ENCODE results near the gene YES1.
A peak's percentile ranks its signal among the peaks of the same experiment; 100 is the strongest.
"Not testable (repeated sequence)": the region's sequence is repeated elsewhere in the genome, so short reads cannot be mapped to it uniquely, and the experiment has no call there.

Gene YES1

DNA sequence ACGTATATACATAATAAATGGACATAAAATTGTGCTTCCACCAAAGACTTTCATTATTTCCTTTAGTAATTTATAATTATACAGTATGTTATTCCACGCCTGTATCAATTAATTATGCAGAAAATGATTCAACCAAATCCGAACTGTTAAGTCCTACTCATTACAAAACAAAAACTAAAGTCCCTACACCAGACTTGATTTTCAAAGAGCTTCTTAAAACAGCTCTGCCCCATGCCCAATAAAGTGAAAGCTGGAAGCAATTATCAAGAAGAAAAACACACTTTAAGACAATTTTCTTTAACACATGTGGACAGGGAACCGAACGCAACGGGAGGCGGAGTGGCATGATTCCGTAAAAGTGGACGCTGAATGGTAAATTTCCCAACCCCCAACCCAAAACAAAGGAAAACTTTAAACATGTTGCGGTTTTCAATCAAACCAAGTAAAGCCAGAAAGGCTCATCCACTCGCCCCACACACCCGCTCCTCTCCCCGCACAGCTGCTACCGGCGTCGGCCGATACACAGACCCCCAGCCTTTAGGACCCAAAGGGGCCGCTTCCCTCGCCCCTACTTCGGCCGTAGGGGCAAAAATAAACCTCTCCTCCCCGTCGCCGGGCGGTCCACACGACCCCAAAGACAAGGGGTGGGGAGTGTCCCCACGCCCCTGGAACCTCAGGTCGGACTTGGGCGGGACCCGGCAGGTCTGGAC, 705 bp downstream of the YES1 start:
- H2AFZ ChIP-seq (ENCODE audit: low read depth, low read length) = peak overlapping the region; percentile 45; the same call in 1 of the 2 replicates
- peaks cover 33% of the 10 kb centered on the region for H3K27me3 ChIP-seq (ENCODE audit: low read depth, low read length)
- TF ChIP-seq CTCF (IDR thresholded peaks at IDR 0.05; ENCODE audit: low read depth, low read length) = no peak
- no peak for TF ChIP-seq EZH2phosphoT487 (IDR thresholded peaks at IDR 0.05; ENCODE audit: low read depth)
- peak overlapping the region; percentile 95 for H3K4me3 ChIP-seq (ENCODE audit: low read length)
- no peak overlapping the region; the same call in 1 of the 2 replicates for H3K27ac ChIP-seq (ENCODE audit: low read length)
- H3K9me3 ChIP-seq (ENCODE audit: insufficient read depth, low read length) = no peaks in the 10 kb centered on the region
- H3K9ac ChIP-seq (ENCODE audit: low read length) = peak overlapping the region; percentile 83
- no peaks in the 10 kb centered on the region for H3K36me3 ChIP-seq (replicated peaks; ENCODE audit: low read depth, low read length)
- peak overlapping the region; percentile 75 for H3K4me2 ChIP-seq (ENCODE audit: low read length)
- peaks cover 38% of the 10 kb centered on the region for H4K20me1 ChIP-seq (ENCODE audit: insufficient read depth, low read length)
- H3K79me2 ChIP-seq (ENCODE audit: low read length) = peaks cover 19% of the 10 kb centered on the region; the same call in 1 of the 2 replicates
- peaks cover 21% of the 10 kb centered on the region for H3K4me1 ChIP-seq (ENCODE audit: low read length)

GRCh38 chr18:809985-810642, 1.9 kb downstream of the YES1 start:
- Histone ChIP-seq H3K27me3 (ENCODE audit: low read depth, low read length) (peaks cover 35% of the 10 kb centered on the region), H3K79me2 (ENCODE audit: low read length) (peaks cover 19% of the 10 kb centered on the region; the same call in 1 of the 2 replicates), H3K36me3 (replicated peaks; ENCODE audit: low read depth, low read length) (no peaks in the 10 kb centered on the region), H3K4me1 (ENCODE audit: low read length) (peaks cover 33% of the 10 kb centered on the region), H3K9ac (ENCODE audit: low read length) (peak overlapping the region; percentile 83; the same call in 1 of the 2 replicates), H3K9me3 (ENCODE audit: insufficient read depth, low read length) (no peaks in the 10 kb centered on the region), H4K20me1 (ENCODE audit: insufficient read depth, low read length) (peaks cover 44% of the 10 kb centered on the region), H3K4me3 (ENCODE audit: low read length) (peak overlapping the region; percentile 95), H2AFZ (ENCODE audit: low read depth, low read length) (no peak overlapping the region), H3K4me2 (ENCODE audit: low read length) (peak overlapping the region; percentile 75), H3K27ac (ENCODE audit: low read length) (no peak overlapping the region)
- TF ChIP-seq EZH2phosphoT487 (IDR thresholded peaks at IDR 0.05; ENCODE audit: low read depth) = no peak
- TF ChIP-seq CTCF (IDR thresholded peaks at IDR 0.05; ENCODE audit: low read depth, low read length) = no peak

GRCh38 chr18:809228-809627, 2.8 kb downstream of the YES1 start:
- H2AFZ ChIP-seq (ENCODE audit: low read depth, low read length); H3K9me3 ChIP-seq (ENCODE audit: insufficient read depth, low read length); H3K9ac ChIP-seq (ENCODE audit: low read length); H3K4me2 ChIP-seq (ENCODE audit: low read length); H3K4me3 ChIP-seq (ENCODE audit: low read length); H3K36me3 ChIP-seq (replicated peaks; ENCODE audit: low read depth, low read length); H3K27ac ChIP-seq (ENCODE audit: low read length): not testable (repeated sequence)
- Histone ChIP-seq H3K79me2 (ENCODE audit: low read length) (peaks cover 19% of the 10 kb centered on the region; the same call in 1 of the 2 replicates), H3K27me3 (ENCODE audit: low read depth, low read length) (peaks cover 31% of the 10 kb centered on the region), H3K4me1 (ENCODE audit: low read length) (peaks cover 37% of the 10 kb centered on the region), H4K20me1 (ENCODE audit: insufficient read depth, low read length) (peaks cover 47% of the 10 kb centered on the region)

GRCh38 chr18:808502-808901, 3.5 kb downstream of the YES1 start:
- Histone ChIP-seq H3K9me3 (ENCODE audit: insufficient read depth, low read length) (no peaks in the 10 kb centered on the region), H3K79me2 (ENCODE audit: low read length) (peaks cover 22% of the 10 kb centered on the region; the same call in 1 of the 2 replicates), H3K4me2 (ENCODE audit: low read length) (no peak overlapping the region), H3K4me1 (ENCODE audit: low read length) (peaks cover 39% of the 10 kb centered on the region), H4K20me1 (ENCODE audit: insufficient read depth, low read length) (peaks cover 47% of the 10 kb centered on the region), H3K36me3 (replicated peaks; ENCODE audit: low read depth, low read length) (no peaks in the 10 kb centered on the region), H3K27ac (ENCODE audit: low read length) (no peak overlapping the region), H3K4me3 (ENCODE audit: low read length) (no peak overlapping the region), H2AFZ (ENCODE audit: low read depth, low read length) (no peak overlapping the region), H3K9ac (ENCODE audit: low read length) (no peak overlapping the region), H3K27me3 (ENCODE audit: low read depth, low read length) (peaks cover 31% of the 10 kb centered on the region)
- no peak for TF ChIP-seq CTCF (IDR thresholded peaks at IDR 0.05; ENCODE audit: low read depth, low read length)
- TF ChIP-seq EZH2phosphoT487 (IDR thresholded peaks at IDR 0.05; ENCODE audit: low read depth) = no peak

Measured in OCI-LY3 (cell line).